GM18909 (cell line): Measurements from ENCODE around the gene GPR137.

Source experiments
- ATAC-seq: cut with Tn5 transposase; IDR thresholded peaks from one replicate; pipeline ENCODE4 v1.9.1; 2021; ENCODE audit warnings: mild to moderate bottlenecking; ENCODE audit not compliant: unreplicated experiment, poor library complexity

The GPR137 gene

DNA sequence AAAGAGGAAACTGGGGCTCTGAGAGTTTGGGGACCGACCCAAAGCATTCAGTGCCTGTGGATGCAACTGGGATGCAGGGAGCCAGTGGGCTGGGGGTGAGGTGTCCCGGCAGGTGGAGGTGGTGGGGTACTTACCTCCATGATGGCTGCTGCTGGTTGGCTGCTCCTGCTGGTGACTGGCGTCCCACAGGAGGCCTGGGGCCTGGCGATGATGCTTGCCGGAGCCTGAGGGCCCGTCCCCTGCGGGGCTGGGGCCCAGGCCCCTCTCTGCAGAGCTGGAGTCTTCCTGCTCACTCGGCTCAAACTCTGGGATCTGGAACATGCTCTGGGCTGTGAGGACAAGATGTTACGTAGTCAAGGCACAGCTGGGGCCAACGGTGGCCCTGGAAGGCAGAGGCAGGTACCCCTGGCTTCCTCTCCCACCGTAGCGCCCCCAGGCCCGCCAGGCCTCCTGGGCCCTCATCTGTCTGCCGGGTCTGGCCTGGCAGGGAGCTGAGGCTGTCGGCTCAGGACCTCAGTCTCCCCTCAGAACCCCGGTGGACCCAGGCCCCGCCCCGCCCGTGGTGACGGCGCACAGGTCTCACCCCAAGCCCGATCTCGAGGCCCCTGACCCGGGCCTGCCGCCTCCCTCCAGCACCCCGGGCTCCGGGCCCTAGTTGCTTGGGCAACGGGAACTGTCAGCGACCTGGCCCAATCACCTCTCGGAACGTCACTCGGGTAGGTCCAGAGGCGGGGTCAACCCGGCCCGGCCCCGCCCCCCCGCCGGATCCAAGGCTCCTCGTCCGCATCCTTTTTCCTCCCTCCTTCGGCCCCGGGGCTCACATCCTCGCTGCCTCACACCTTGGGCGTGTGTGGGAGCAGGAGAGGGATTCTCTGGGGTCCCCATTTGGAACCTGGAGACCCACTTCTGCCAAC is 1.3 kb upstream of the GPR137 start, which contains the start of gene BAD:
BAD (minus strand) TSS at position 618 of the 914 bp plus-strand sequence; CDS start at position 321, 297 bp downstream.
- peak; percentile 73 for ATAC-seq

GRCh38 chr11:64285885-64286800 is 495 bp downstream of the GPR137 start:
- no peak for ATAC-seq

DNA sequence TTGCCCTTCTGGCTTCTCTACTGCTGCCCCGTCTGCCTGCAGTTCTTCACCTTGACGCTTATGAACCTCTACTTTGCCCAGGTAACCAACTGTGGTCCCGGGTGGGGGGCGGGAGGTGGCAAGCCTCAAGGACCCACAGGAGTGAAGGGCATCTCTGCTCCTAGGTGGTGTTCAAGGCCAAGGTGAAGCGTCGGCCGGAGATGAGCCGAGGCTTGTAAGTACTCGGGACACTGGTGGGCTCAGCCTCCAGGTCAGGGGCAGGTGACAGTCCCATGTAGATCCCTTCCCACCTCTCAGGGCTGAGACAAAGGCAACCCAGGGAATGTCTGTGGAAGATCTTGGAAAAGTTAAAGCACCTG is 1.1 kb downstream of the GPR137 start:
- ATAC-seq = no peak

- ATAC-seq = no peak
Observed at GRCh38 chr11:64287676-64288352, 2.2 kb downstream of the GPR137 start.

DNA sequence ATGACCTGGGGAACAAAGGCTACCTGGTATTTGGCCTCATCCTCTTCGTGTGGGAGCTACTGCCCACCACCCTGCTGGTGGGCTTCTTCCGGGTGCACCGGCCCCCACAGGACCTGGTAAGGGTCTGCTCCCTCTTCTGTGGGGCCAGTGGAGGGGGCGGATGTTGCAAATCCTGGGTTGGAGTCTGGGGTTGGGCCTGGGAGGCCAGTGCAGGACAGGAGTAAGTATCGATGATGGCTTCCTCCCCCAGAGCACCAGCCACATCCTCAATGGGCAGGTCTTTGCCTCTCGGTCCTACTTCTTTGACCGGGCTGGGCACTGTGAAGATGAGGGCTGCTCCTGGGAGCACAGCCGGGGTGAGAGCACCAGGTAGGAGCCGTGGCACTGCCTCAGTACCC is 2.7 kb downstream of the GPR137 start:
- ATAC-seq = no peak

- no peak for ATAC-seq
Observed at GRCh38 chr11:64289002-64289564, 3.4 kb downstream of the GPR137 start.

DNA sequence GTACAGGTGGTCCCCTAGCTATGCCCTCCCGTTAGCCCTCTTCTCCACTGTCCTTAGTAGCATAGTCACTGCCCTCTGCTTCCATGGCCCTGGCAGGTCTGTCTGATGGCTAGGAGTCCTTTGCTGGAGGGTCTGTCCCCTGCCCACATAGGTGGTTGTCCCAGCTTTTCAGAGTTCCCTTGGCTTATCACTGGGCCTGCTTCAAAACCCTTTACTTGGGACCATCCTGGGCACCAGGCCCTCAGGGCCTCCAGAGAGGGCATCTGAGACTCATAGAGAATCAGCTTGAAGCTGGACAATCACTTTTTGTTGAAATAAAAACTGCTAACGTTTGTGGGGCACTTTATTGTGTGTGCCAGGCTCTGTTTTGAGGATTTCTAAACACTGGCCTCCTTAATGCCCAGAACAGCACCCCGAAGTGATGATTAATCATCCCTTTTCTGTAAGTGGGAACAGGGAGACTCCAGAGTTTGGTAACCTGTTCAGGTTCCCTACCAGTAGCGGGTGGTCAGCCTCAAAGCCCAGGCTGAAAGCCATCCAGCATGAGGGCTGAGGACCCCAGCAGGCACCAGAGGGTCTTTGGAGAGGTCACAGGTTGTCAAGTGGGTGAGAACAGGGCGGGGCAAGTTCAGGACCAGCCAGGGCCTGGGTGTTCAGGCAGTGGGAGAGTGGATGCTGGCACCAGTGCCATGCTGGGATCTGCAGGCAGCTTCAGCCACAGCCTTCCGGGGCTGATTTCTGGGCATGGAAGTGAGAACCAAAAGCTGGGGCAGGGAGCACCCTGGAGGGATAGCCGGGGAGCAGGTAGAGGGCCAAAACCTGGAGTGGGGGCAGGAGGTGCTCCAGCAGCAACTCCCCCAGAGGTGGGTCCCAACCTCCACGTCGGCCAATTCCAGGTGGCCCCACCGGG is 5.0 kb downstream of the GPR137 start:
- no peak for ATAC-seq

DNA sequence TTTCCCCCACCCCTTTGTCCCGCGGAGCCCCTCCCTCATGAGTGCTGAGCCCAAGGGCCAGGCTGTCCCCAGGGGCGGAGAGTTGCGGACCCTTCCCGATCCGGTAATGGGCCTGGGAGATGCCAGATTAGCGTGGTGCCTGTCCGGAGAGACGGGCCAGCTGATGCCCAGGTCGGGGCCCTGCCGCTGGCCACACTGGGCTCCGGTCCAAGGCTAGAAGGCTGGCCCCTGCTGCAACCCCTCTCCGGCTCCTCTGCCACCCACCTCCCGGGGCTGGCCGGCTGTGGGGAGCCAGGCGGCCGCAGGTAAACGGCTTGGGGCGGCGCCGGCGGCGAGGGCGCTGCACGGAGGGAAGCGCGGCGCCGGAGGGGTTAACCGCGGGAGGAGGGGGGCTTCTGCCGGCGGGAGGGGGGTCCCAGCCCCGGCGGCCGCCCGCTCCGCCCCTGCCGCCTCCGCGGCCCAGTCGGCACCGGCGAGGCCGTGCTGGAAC is 5.7 kb downstream of the GPR137 start, which contains the start of gene KCNK4:
KCNK4 (plus strand) TSS at position 41 of the 490 bp plus-strand sequence. CDS start 1,717 bp downstream, outside the sequence.
- ATAC-seq = no peak

DNA sequence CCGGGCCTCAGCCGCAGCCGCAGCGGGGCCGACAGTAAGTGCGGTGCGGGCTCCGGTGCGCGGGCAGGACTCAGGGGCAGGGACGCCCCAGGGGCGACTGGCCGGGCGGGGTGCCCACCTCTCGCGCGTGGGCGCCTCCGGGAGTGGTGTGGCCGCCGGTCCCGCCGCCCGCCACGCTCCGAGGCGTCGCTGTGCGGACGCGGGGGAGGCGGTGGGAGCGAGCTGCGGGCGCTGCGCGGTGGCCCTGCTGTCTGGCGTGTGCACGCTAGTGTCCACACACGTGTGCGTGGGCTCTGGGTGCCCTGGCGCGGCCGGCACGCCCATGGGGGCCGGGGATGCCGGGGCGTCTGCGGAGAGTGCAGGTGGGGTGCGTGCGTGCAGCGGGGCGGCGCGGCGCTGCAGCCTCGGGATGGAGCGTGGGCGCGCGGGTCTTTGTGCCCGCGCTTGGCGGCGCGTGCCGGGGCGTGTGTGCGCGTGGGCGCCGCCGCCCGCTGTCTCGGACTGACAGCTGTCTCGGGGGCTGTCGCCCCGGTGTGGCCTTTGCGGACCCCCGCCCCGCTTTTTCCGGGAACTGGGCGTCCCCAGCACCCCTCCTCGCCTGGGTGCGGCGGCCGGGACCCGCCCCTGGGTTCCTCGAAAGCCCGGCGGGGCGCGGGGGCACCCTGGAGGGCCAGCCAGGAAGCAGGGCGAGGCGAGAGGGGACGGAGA is 6.3 kb downstream of the GPR137 start:
- ATAC-seq = no peak

DNA sequence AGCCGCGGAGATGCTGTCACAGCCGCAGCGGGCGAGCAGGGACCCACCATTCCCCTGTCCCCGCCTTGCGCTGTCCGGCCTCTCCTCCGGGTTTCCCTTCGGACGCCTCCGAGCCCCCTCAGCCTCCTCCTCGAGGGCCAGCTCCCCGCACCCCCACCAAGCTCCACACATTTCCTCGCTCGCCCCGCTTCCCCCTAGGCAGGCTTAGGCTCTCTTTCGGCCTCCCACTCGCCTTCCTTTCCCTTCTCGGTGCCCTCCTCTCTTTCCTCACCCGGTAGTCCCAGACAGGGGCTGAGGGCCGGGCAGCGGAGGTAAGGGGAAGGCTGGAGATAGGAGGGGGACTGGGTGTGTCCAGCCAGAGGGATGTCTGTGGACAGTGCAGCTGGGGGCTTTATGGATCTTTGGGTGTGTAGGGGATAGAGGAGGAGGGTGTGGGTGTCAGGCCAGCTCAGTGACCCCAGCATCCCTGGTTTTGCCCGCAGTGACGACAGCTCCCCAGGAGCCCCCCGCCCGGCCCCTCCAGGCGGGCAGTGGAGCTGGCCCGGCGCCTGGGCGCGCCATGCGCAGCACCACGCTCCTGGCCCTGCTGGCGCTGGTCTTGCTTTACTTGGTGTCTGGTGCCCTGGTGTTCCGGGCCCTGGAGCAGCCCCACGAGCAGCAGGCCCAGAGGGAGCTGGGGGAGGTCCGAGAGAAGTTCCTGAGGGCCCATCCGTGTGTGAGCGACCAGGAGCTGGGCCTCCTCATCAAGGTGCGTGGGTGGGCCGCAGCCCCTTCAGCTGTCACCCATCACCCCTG is 7.0 kb downstream of the GPR137 start:
- ATAC-seq = no peak

DNA sequence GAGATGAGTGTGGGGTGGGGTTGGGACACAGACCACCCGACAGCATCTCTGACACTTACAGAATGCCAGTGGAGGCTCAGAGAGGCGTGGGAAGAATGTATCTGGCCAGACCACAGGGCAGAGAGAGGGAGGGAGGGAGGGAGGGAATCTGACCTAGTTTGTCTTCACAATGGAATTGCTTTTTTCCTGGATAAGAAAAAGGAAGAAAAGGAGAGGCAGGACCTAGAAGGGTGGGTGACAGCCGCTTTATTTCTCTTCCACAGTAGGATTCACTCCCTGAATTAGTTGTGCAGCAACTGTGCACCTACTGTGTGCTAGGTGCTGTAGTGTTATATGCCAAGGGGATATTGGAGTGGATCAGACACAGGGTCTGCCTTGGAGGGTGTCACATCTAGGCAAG is 9.1 kb downstream of the GPR137 start:
- ATAC-seq = no peak

DNA sequence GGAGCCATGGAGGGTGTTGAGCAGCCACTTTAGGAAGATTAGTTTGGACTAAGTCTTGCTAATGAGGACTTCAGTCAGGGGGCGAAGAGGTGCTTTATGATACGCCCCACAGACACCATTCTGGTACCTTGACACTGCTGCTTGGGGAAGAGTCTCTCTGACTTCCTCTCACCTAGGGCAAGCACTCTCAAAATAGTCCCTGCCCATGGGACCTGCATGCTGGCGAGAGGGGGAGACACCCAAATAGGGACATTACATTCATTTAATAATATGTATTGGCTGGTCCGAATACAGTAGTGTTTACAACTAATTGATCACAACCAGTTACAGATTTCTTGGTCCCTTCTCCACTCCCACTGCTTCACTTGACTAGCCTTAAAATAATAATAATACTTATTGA is 10.1 kb downstream of the GPR137 start:
- ATAC-seq = no peak

DNA sequence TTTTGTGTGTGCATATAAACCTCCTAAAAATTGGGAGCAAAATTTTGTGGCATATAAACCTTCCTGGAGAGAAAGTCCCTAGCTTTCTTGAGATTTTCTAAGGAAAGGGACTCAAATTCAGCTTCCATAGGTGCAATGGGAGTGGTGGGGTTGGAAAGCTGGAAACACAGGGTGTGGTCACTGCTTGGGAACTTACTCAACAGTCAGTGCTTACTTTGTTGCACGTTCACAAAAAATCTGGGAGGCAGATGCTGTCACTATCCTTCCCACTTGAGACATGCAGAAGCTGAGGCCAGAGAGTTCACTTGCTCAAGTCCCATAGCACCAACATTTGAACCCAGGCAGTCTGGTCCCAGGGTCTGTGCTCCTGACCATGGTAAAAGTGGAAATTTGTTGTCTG is 10.6 kb downstream of the GPR137 start:
- ATAC-seq = no peak

- ATAC-seq = no peak
Observed at GRCh38 chr11:64296830-64297698, 11.4 kb downstream of the GPR137 start.

DNA sequence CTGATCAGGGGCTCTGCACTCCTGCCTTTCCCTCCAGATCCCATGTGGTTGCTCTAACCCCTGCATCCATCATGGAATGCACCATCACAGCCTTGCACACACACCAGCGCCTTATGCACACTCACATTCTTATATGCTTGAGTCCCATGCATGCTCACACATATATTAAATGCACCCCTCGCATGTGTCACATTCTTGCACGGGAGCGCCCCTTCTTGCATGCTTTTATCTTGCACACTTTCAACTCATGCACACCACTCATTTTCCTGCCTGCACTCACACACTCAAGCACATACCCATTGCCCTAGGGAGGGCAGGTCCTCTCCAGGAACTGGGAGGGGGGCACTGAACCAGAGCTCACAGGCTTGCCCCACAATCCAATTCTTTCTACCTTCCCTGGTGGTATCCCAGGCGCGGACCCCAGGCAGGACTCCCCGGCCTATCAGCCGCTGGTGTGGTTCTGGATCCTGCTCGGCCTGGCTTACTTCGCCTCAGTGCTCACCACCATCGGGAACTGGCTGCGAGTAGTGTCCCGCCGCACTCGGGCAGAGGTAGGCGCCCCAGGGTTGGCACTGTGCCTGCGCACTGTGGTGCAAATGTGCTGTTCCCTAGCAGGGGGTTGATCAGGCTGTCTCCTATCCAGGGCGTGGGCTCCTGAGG is 12.2 kb downstream of the GPR137 start:
- no peak for ATAC-seq
